Muscle of leg (tissue), 11 donors: ENCODE measurements around the gene PTGS1. TPM values are rescaled to one million over a fixed set of nuclear protein-coding genes. Genes with fewer than 3 reads are reported as not detected.

Experiments
- DNase-seq: peaks from one replicate; pipeline ENCODE4 v3.0.0; 2013
- H3K27ac ChIP-seq: one replicate; pipeline ENCODE4 v1.5.1; 2013; ENCODE audit warnings: mild to moderate bottlenecking, low read length, control low read depth
- H3K27me3 ChIP-seq: one replicate; pipeline ENCODE4 v1.6.1; 2013; ENCODE audit warnings: low read length; ENCODE audit not compliant: control insufficient read depth, insufficient read depth
- H3K36me3 ChIP-seq: one replicate; pipeline ENCODE4 v1.6.1; 2013; ENCODE audit warnings: low read length; ENCODE audit not compliant: control insufficient read depth, insufficient read depth
- H3K4me1 ChIP-seq: one replicate; pipeline ENCODE4 v1.6.1; 2013; ENCODE audit warnings: low read length; ENCODE audit not compliant: control insufficient read depth, insufficient read depth
- H3K4me3 ChIP-seq: one replicate; pipeline ENCODE4 v1.5.1; 2013; ENCODE audit warnings: low read length, control low read depth
- H3K9me3 ChIP-seq: replicated peaks from 2 replicates; pipeline ENCODE4 v1.6.1; 2013; ENCODE audit warnings: low read depth, low read length; ENCODE audit not compliant: control insufficient read depth
- WGBS: methylation state at CpG from one replicate; pipeline ENCODE4 v1.1.5; 2013; ENCODE audit warnings: missing lambda C conversion rate; ENCODE audit not compliant: insufficient coverage; 5-methylcytosine and 5-hydroxymethylcytosine counted together
- polyA plus RNA-seq, 8 donors: library from polyadenylated mRNA; unstranded; fragments of 120-200 nt; gene quantifications; one replicate each; pipeline versions ENCODE4 v1.2.1 to v1.2.3, GENCODE V29; 2013; ENCODE audit warnings: inconsistent platforms in 1 of 8, low replicate concordance in 1 of 8; ENCODE audit not compliant: insufficient read length in 8 of 8, insufficient read depth in 1 of 8
- total RNA-seq: library from RNA; stranded (reverse); fragments of 120-200 nt; gene quantifications from one replicate; pipeline ENCODE4 v1.2.4, GENCODE V29; 2013

The PTGS1 gene
- total and polyA plus RNA-seq, 9 donors, result 2.7 to 8.0 (median 3.5) TPM

- Histone ChIP-seq H3K36me3 (no peaks in the 10 kb centered on the region), H3K4me1 (peaks cover 47% of the 10 kb centered on the region), H3K9me3 (no peaks in the 10 kb centered on the region), H3K27ac (no peak overlapping the region), H3K27me3 (peaks cover 8% of the 10 kb centered on the region), H3K4me3 (no peak overlapping the region)
- no peak for DNase-seq
- WGBS, result 68% methylated on average over 3 of the region's 7 CpGs
Observed at GRCh38 chr9:122332644-122333043, 38.2 kb upstream of the PTGS1 start.

- WGBS, result 58% methylated on average over 4 of the region's 10 CpGs
- DNase-seq, result no peak
- H3K4me3 ChIP-seq, result no peak overlapping the region
- H3K9me3 ChIP-seq, result no peaks in the 10 kb centered on the region
- H3K27me3 ChIP-seq, result peaks cover 8% of the 10 kb centered on the region
- H3K27ac ChIP-seq, result peak overlapping the region; percentile 42
- H3K4me1 ChIP-seq, result peaks cover 53% of the 10 kb centered on the region
- H3K36me3 ChIP-seq, result no peaks in the 10 kb centered on the region
Observed at GRCh38 chr9:122333169-122333808, 37.5 kb upstream of the PTGS1 start.

GRCh38 chr9:122334916-122335315 is 35.9 kb upstream of the PTGS1 start:
- H3K36me3 ChIP-seq, result no peaks in the 10 kb centered on the region
- 69% methylated on average over 2 of the region's 4 CpGs for WGBS
- DNase-seq, result no peak
- H3K27ac ChIP-seq, result no peak overlapping the region
- H3K9me3 ChIP-seq, result no peaks in the 10 kb centered on the region
- no peak overlapping the region for H3K4me3 ChIP-seq
- H3K4me1 ChIP-seq, result peaks cover 52% of the 10 kb centered on the region
- H3K27me3 ChIP-seq, result peaks cover 8% of the 10 kb centered on the region

- Histone ChIP-seq H3K9me3 (no peaks in the 10 kb centered on the region), H3K4me1 (peaks cover 44% of the 10 kb centered on the region), H3K4me3 (no peak overlapping the region), H3K27me3 (peaks cover 8% of the 10 kb centered on the region), H3K36me3 (no peaks in the 10 kb centered on the region), H3K27ac (no peak overlapping the region)
- WGBS, result 96% methylated on average over 2 of the region's 5 CpGs
- DNase-seq, result no peak
Observed at GRCh38 chr9:122336189-122336588, 34.6 kb upstream of the PTGS1 start.

- Histone ChIP-seq H3K36me3 (no peaks in the 10 kb centered on the region), H3K27ac (no peak overlapping the region), H3K9me3 (no peaks in the 10 kb centered on the region), H3K27me3 (peaks cover 8% of the 10 kb centered on the region), H3K4me3 (no peak overlapping the region), H3K4me1 (peaks cover 36% of the 10 kb centered on the region)
- no peak for DNase-seq
- 45% methylated on average over 21 of the region's 26 CpGs for WGBS
Observed at GRCh38 chr9:122336866-122337555, 33.8 kb upstream of the PTGS1 start.

- peak; percentile 38 for DNase-seq
- Histone ChIP-seq H3K27me3 (peaks cover 8% of the 10 kb centered on the region), H3K4me1 (peaks cover 31% of the 10 kb centered on the region), H3K27ac (peak overlapping the region; percentile 48), H3K36me3 (no peaks in the 10 kb centered on the region), H3K9me3 (no peaks in the 10 kb centered on the region), H3K4me3 (no peak overlapping the region)
- WGBS, result 59% methylated on average over 2 of the region's 4 CpGs
Observed at GRCh38 chr9:122337556-122337929, 33.3 kb upstream of the PTGS1 start.

- Histone ChIP-seq H3K27me3 (peaks cover 8% of the 10 kb centered on the region), H3K9me3 (no peaks in the 10 kb centered on the region), H3K4me3 (no peak overlapping the region), H3K27ac (no peak overlapping the region), H3K4me1 (peaks cover 24% of the 10 kb centered on the region), H3K36me3 (no peaks in the 10 kb centered on the region)
- WGBS, result 66% methylated on average over 3 of the region's 6 CpGs
- DNase-seq, result no peak
Observed at GRCh38 chr9:122338536-122338935, 32.3 kb upstream of the PTGS1 start.

- Histone ChIP-seq H3K36me3 (no peaks in the 10 kb centered on the region), H3K9me3 (no peaks in the 10 kb centered on the region), H3K27ac (peak overlapping the region; percentile 13), H3K27me3 (peaks cover 8% of the 10 kb centered on the region), H3K4me3 (no peak overlapping the region), H3K4me1 (peaks cover 22% of the 10 kb centered on the region)
- 50% methylated on average over 1 of the region's 3 CpGs for WGBS
- DNase-seq, result no peak
Observed at GRCh38 chr9:122338994-122339393, 31.8 kb upstream of the PTGS1 start.

- WGBS, result 59% methylated on average over 3 of the region's 5 CpGs
- peak overlapping the region; percentile 13 for H3K27ac ChIP-seq
- no peaks in the 10 kb centered on the region for H3K9me3 ChIP-seq
- no peak for DNase-seq
- H3K27me3 ChIP-seq, result peaks cover 8% of the 10 kb centered on the region
- H3K4me3 ChIP-seq, result no peak overlapping the region
- H3K4me1 ChIP-seq, result peaks cover 22% of the 10 kb centered on the region
- H3K36me3 ChIP-seq, result no peaks in the 10 kb centered on the region
Observed at GRCh38 chr9:122339579-122339978, 31.2 kb upstream of the PTGS1 start.

GRCh38 chr9:122340161-122340560 is 30.7 kb upstream of the PTGS1 start:
- Histone ChIP-seq H3K36me3 (no peaks in the 10 kb centered on the region), H3K4me3 (no peak overlapping the region), H3K9me3 (no peaks in the 10 kb centered on the region), H3K27me3 (peaks cover 8% of the 10 kb centered on the region), H3K27ac (peak overlapping the region; percentile 69), H3K4me1 (peaks cover 22% of the 10 kb centered on the region)
- WGBS, result no CpG with 5 or more reads among the region's 6 CpGs
- DNase-seq, result peak; percentile 37
